Epithelial cell of umbilical artery (primary cell): ENCODE measurements around the gene KIAA0408. TPM values are rescaled to one million over a fixed set of nuclear protein-coding genes. Genes with fewer than 3 reads are reported as not detected.

Experiments
- total RNA-seq: library from RNA; depleted of rRNA; stranded (reverse); fragments of >200 nt; gene quantifications from 2 replicates; pipeline ENCODE4 v1.2.3, GENCODE V29; 2014

The KIAA0408 gene
- not detected in 2 replicates for total RNA-seq

DNA sequence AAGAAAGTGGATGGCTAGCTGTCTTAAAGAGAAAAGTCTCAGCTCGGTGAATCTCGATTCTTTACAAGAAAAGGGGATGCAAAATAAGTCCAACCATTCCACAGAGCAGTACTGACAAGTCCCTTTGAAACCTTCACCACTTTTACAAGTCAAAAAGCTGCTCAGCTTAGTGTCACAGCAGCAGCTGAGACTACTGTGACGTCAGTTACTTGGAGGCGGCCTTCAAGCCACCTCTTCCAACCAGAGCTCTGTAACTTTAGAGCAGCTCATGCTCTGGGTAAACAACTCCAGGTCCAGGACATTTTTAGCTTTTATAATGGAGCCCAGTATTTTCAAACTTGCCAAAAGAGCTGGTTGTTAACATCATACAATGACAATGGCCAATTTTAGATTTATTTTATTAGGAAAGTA, at the start of gene KIAA0408:
TSS of gene KIAA0408 (minus strand) at position 159 of the 411 bp plus-strand sequence. CDS start 5,408 bp downstream, outside the sequence.

Other genes with a start within 250 kb of the KIAA0408 start
- 42.6 and 48.3 TPM in 2 replicates for gene RNF146, start 192.5 kb downstream of the KIAA0408 start, total RNA-seq
- 45.1 and 57.6 TPM in 2 replicates for gene ECHDC1, start 115.8 kb downstream of the KIAA0408 start, total RNA-seq
- gene C6orf58, start 117.8 kb upstream of the KIAA0408 start, total RNA-seq, result not detected in 2 replicates